Stimulated activated CD4-positive, alpha-beta T cell treated with anti-CD3 and anti-CD28 coated beads, Interleukin-12 subunit alpha, Interleukin-12 subunit beta, amount 100 ng/mL, for 48 hours (primary cell): Measurements from ENCODE around the gene DLG5.

Source experiments
- DNase-seq, 3 donors: peaks; one replicate each; pipeline ENCODE4 v3.0.0-alpha.2; 2020; ENCODE audit warnings: low read depth in 2 of 3, low spot score in 1 of 3

DLG5 gene

DNA sequence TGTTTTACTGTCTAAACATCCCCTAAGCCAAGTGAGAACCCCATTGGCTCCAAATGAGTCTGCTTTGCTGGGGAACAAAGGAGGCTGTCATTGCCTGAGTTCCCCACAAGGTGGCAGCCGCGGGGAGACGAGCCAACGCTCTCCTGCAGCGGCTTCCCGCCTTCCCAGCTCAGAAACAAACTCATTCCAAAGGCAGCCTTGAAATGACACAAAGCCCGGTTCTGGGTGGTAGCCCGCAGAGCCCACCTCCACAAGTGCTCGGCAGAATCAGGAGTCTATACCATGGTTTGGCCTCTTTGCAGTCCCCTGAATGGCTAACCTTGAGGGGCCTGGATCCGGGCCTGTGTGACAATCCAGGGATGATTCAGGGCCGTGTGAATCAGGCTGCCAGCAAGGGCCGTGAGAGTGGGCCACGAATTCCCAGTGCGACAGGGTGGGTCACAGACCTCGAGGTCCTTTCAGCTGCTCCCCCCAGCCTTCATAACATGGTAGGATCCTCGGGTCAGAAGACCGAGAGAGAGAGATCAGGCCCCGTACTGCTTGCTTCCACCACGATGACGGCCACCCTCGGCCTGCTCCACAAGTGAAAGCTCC lies 79.7 kb downstream of the DLG5 start:
- peak; percentile 26 to 63 (median 46) for DNase-seq

DNA sequence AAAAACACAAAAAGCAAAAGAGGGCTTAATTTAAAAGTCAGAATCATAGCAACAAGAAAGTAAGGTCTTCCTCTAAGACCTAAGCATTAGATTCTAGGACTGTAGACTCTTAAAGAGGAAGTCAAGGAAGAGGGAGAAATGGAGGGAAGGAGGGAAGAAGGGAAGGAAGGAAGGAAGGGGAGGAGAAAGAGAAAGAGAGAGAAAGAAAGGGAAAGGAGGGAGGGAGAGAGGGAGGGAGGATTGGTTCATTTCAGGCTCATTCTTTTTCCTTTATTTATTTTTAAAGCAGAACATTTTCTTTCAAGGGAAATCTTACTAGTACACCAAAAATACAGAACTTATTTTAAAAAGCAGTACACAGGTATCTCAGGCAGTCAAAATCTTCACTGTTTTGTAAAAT lies 81.1 kb downstream of the DLG5 start:
- no peak for DNase-seq

GRCh38 chr10:77844713-77845445 lies 81.7 kb downstream of the DLG5 start:
- DNase-seq: no peak

- DNase-seq: no peak
These were observed 82.4 kb downstream of the DLG5 start for GRCh38 chr10:77844177-77844576.

GRCh38 chr10:77843264-77843663 lies 83.3 kb downstream of the DLG5 start:
- no peak for DNase-seq

DNA sequence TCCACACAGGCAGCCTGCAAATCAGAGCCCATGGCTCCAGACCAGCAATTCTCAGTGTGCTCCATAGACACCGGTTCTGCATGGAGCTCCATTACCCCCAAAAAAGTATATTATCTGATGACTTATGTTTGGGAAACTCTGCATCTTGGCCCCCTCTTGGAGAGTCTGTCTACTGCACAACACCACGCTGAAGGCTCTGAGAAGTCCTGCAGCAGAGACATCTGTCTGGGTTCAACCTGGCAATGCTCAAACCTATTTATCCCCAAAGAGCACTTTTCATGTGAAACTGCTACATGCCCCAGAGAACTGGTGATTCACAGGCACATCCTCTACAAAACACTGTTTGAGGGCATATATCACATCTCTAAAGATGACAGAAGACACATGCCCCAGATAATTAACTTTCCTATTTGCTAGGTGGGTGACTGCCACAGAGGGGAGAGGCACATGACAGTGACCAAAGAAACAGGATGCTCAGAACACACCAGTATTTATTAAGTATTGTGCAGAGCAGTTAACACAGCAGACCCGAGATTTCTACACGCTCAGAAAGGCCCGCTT lies 83.8 kb downstream of the DLG5 start:
- no peak for DNase-seq

- no peak for DNase-seq
These were observed 84.7 kb downstream of the DLG5 start for GRCh38 chr10:77841711-77842375.

DNA sequence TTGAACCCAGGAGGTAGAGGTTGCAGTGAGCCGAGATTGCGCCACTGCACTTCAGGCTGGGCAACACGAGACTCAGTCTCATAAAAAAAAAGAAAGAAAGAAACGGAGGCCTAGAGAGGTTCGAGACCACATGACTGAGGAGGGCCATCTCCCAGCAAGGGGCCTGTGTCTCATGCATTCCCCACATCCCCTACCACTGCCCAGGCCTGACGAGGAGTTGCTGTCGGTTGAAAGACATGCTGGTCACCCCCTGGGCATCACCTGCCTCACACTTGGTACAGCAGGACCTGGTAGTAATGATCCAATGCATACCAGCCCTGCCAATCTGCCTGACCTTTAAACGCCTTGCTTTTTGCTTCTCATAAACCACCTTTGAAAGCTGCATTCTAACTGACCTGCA lies 85.9 kb downstream of the DLG5 start:
- DNase-seq: no peak

GRCh38 chr10:77837925-77838595 lies 88.5 kb downstream of the DLG5 start:
- DNase-seq: no peak

DNA sequence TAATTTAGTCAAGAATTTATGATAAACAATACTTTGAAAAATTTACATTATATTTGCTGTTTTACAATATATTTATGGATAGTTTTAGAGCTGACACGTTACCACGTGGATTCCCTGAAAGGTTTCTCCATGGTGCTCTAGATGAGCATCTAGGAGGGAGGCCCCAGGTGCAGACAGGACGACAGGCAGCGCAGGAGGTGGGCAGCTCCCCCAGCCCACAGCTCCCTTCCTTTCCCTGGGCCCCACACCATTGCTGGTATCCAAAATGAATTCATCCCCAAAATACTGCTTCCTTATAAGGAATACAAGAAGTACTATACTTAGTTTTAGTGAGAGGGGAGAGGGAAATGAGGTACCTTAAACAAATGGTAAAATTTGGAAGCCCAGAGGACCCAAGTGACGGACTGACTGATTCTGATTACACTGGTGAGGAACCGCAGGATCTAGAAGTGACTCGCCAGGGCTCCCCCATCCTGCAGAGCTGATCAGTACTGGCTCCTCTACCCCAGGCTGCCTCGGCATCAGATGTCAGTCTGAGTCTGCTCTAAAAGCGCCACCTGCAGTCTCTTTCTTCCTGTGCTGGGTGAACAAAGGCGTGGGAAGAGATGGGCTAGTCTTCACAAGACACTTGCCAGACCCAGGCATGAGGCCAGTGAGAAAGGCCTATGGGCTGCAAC lies 89.2 kb downstream of the DLG5 start:
- peak; percentile 60 to 64 (median 61) for DNase-seq

DNA sequence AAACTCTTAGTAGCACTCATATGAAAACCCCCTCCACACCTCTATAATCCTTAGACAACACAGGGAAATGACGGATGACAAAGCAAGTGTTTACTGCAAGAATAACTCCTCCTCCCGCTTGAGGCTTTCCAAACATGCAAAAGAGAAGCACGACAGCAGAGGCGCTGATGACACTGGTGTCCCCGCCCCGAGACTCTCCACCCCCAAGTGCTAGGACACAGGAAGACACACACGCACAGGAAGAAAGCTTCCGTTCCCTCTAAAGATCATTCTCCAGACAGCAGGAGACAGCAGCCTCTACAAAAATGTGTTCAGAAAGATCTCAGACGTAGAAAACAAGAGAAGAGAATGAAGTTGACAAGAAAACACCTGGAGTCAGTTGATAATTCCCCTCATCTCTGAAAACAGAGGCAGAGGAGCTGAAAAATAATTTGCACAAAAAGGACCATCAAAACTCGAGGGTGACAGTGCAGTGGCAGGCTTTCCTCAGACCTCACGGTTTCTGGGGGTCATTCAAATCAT lies 90.2 kb downstream of the DLG5 start:
- DNase-seq: peak; percentile 45 to 51 (median 47)

DNA sequence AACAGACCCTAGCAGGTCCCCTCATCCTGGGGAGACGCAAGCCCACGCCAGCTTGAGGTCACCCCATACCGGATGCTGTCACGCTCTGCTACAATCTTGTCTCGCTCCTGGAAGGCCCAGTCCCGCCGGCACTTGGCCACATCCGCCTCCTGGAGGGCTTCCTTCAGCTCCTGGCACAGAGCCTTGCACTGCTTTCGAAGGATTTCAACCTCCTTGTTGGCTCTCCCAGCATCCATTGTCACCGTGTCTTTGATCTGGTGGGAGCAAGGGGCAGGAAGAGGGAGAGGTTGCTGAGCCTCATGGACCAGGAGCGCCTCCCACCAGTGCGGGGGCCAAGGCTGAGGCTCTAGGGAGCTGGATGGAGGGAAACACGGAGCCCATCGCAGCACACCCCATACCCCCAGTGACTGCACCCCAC lies 90.9 kb downstream of the DLG5 start:
- DNase-seq: no peak

- DNase-seq: no peak
These were observed 91.4 kb downstream of the DLG5 start for GRCh38 chr10:77834943-77835668.

DNA sequence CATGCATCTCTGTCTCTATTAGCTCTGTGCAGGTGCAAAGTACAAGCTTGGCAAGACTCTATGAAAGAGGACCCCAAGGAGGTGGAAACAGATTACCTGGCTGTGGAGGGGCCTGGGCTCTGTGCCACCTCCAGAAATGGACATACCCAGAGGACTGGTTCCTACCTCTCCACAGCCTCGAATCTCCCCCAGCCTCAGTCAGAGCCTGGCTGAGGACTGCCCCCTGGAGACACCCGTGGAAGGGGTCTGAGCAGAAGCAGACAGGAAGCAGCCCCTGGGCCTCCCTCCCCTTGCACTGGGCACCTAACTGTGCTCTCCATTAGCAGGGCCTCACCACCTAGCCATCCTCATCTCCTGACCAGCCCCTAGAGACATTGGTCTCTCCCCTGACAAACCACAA lies 92.0 kb downstream of the DLG5 start:
- no peak for DNase-seq

- DNase-seq: no peak
These were observed 92.8 kb downstream of the DLG5 start for GRCh38 chr10:77833792-77834191.

GRCh38 chr10:77833225-77833624 lies 93.3 kb downstream of the DLG5 start:
- DNase-seq: no peak

GRCh38 chr10:77832238-77832637 lies 94.3 kb downstream of the DLG5 start:
- DNase-seq: no peak

- DNase-seq: no peak
These were observed 97.2 kb downstream of the DLG5 start for GRCh38 chr10:77829356-77829755.

DNA sequence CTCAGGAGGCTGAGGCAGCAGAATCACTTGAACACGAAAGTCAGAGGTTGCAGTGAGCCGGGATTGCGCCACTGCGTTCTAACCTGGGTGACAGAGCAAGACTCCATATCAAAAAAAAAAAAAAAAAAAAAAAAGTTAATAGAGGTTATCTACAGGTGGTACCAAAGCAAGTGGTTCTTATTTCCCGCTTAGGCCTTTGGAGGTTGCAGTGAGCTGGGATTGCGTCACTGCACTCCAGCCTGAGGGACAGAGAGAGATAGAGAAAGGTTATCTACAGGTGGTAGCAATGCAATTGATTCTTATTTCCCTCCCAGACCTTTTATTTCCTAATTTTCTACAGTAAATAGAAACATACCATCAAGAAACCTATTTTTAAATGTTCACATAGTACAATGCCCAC lies 98.2 kb downstream of the DLG5 start:
- no peak for DNase-seq

GRCh38 chr10:77827366-77827765 lies 99.2 kb downstream of the DLG5 start:
- no peak for DNase-seq
